Measurements from ENCODE around the gene RPS4Y1. TPM values are rescaled to one million over a fixed set of nuclear protein-coding genes. Genes with fewer than 3 reads are reported as not detected.
A peak's percentile ranks its signal among the peaks of the same experiment; 100 is the strongest.

RPS4Y1 gene
- total RNA-seq, 2 donors from 2014 or later = 125 to 133 TPM

GRCh38 chrY:2887386-2887785 lies 46.0 kb downstream of the RPS4Y1 start:
- no peak for TF ChIP-seq CTCF (IDR thresholded peaks at IDR 0.05)
- Histone ChIP-seq H3K27ac (no peak overlapping the region), H3K4me3 (no peak overlapping the region), H3K36me3 (no peaks in the 10 kb centered on the region), H3K9me3 (no peaks in the 10 kb centered on the region), H3K27me3 (replicated peaks; ENCODE audit: insufficient read depth) (no peaks in the 10 kb centered on the region), H3K4me1 (ENCODE audit: control insufficient read depth in 1 of 2, low read depth in 2 of 2) (no peaks in the 10 kb centered on the region)
- DNase-seq (ENCODE audit: low spot score) = no peak
- no peak for ATAC-seq (ENCODE audit: insufficient number of reproducible peaks, low FRiP score, low read depth)

- Histone ChIP-seq H3K4me3 (no peak overlapping the region), H3K27me3 (replicated peaks; ENCODE audit: insufficient read depth) (no peaks in the 10 kb centered on the region), H3K4me1 (ENCODE audit: control insufficient read depth in 1 of 2, low read depth in 2 of 2) (no peaks in the 10 kb centered on the region), H3K36me3 (no peaks in the 10 kb centered on the region), H3K27ac (peak overlapping the region in 1 of 2 donors; percentile 21), H3K9me3 (no peaks in the 10 kb centered on the region)
- no peak for TF ChIP-seq CTCF (IDR thresholded peaks at IDR 0.05)
- DNase-seq (ENCODE audit: low spot score) = no peak
- ATAC-seq (ENCODE audit: insufficient number of reproducible peaks, low FRiP score, low read depth) = no peak
These were observed 46.6 kb downstream of the RPS4Y1 start for GRCh38 chrY:2887955-2888354.

GRCh38 chrY:2893471-2893870 lies 52.1 kb downstream of the RPS4Y1 start:
- no peaks in the 10 kb centered on the region for H3K36me3 ChIP-seq
- no peaks in the 10 kb centered on the region for H3K27me3 ChIP-seq (replicated peaks; ENCODE audit: insufficient read depth)
- H3K9me3 ChIP-seq = no peaks in the 10 kb centered on the region
- H3K4me1 ChIP-seq (ENCODE audit: control insufficient read depth in 1 of 2, low read depth in 2 of 2) = peaks cover 0 to 5% of the 10 kb centered on the region in 2 donors
- no peak for ATAC-seq (ENCODE audit: insufficient number of reproducible peaks, low FRiP score, low read depth)
- TF ChIP-seq CTCF (IDR thresholded peaks at IDR 0.05) = no peak
- no peak overlapping the region for H3K4me3 ChIP-seq
- H3K27ac ChIP-seq = no peak overlapping the region
- DNase-seq (ENCODE audit: low spot score) = no peak

GRCh38 chrY:2896050-2896449 lies 54.6 kb downstream of the RPS4Y1 start:
- no peaks in the 10 kb centered on the region for H3K27me3 ChIP-seq (replicated peaks; ENCODE audit: insufficient read depth)
- no peaks in the 10 kb centered on the region for H3K36me3 ChIP-seq
- peak overlapping the region; percentile 47 to 57 for H3K27ac ChIP-seq
- peak overlapping the region; percentile 31 for H3K4me3 ChIP-seq
- DNase-seq (ENCODE audit: low spot score) (no peak), ATAC-seq (ENCODE audit: insufficient number of reproducible peaks, low FRiP score, low read depth) (no peak)
- TF ChIP-seq CTCF (IDR thresholded peaks at IDR 0.05) = no peak
- H3K4me1 ChIP-seq (ENCODE audit: control insufficient read depth in 1 of 2, low read depth in 2 of 2) = peaks cover 0 to 5% of the 10 kb centered on the region in 2 donors
- H3K9me3 ChIP-seq = no peaks in the 10 kb centered on the region

GRCh38 chrY:2907356-2907755 lies 66.0 kb downstream of the RPS4Y1 start:
- Histone ChIP-seq H3K27me3 (replicated peaks; ENCODE audit: insufficient read depth) (no peaks in the 10 kb centered on the region), H3K27ac (no peak overlapping the region), H3K9me3 (no peaks in the 10 kb centered on the region), H3K36me3 (no peaks in the 10 kb centered on the region), H3K4me3 (no peak overlapping the region), H3K4me1 (ENCODE audit: control insufficient read depth in 1 of 2, low read depth in 2 of 2) (no peaks in the 10 kb centered on the region)
- ATAC-seq (ENCODE audit: insufficient number of reproducible peaks, low FRiP score, low read depth) (no peak), DNase-seq (ENCODE audit: low spot score) (no peak)
- TF ChIP-seq CTCF (IDR thresholded peaks at IDR 0.05) = no peak

Data from thoracic aorta (tissue), 2 donors.